Mononuclear cell (primary cell): ENCODE data around the gene RNF19B. TPM values are rescaled to one million over a fixed set of nuclear protein-coding genes. Genes with fewer than 3 reads are reported as not detected.
"Not testable (repeated sequence)": the region's sequence is repeated elsewhere in the genome, so short reads cannot be mapped to it uniquely, and the experiment has no call there.

Experiments used
- H3K27me3 ChIP-seq: 2 replicates; pipeline ENCODE4 v1.6.0; 2011; ENCODE audit warnings: low read length, control low read depth; ENCODE audit not compliant: insufficient read depth
- H3K4me1 ChIP-seq: 2 replicates; pipeline ENCODE4 v1.5.1; 2011; ENCODE audit warnings: mild to moderate bottlenecking, low read length, control low read depth; ENCODE audit not compliant: insufficient read depth
- H3K4me3 ChIP-seq: 2 replicates; pipeline ENCODE4 v1.5.1; 2011; ENCODE audit warnings: mild to moderate bottlenecking, low read length, moderate library complexity
- H3K9me3 ChIP-seq: 2 replicates; pipeline ENCODE4 v1.5.1; 2011; ENCODE audit warnings: low read depth, mild to moderate bottlenecking, control low read depth, low read length
- total RNA-seq: library from RNA; depleted of rRNA; stranded (reverse); fragments of >200 nt; gene quantifications from one replicate; pipeline ENCODE4 v1.2.3, GENCODE V29; 2012

The RNF19B gene
- total RNA-seq, 1 donor: 69.0 TPM

GRCh38 chr1:32915766-32916706 is 48.6 kb downstream of the RNF19B start:
- Histone ChIP-seq H3K4me3 (no peak overlapping the region), H3K4me1 (no peaks in the 10 kb centered on the region), H3K9me3 (no peaks in the 10 kb centered on the region), H3K27me3 (peaks cover 27% of the 10 kb centered on the region)

GRCh38 chr1:32910319-32910718 is 54.3 kb downstream of the RNF19B start:
- no peaks in the 10 kb centered on the region for H3K9me3 ChIP-seq
- H3K4me1 ChIP-seq: no peaks in the 10 kb centered on the region
- peaks cover 8% of the 10 kb centered on the region for H3K27me3 ChIP-seq
- H3K4me3 ChIP-seq: no peak overlapping the region

- Histone ChIP-seq H3K4me1 (no peaks in the 10 kb centered on the region), H3K27me3 (peaks cover 17% of the 10 kb centered on the region), H3K9me3 (no peaks in the 10 kb centered on the region), H3K4me3 (no peak overlapping the region)
Measured at GRCh38 chr1:32907435-32907834, 57.2 kb downstream of the RNF19B start.

GRCh38 chr1:32906654-32907053 is 58.0 kb downstream of the RNF19B start:
- Histone ChIP-seq H3K27me3 (peaks cover 23% of the 10 kb centered on the region), H3K4me1 (no peaks in the 10 kb centered on the region), H3K9me3 (no peaks in the 10 kb centered on the region), H3K4me3 (no peak overlapping the region)

- H3K9me3 ChIP-seq, H3K4me1 ChIP-seq, H3K4me3 ChIP-seq: not testable (repeated sequence)
- peaks cover 30% of the 10 kb centered on the region for H3K27me3 ChIP-seq
Measured at GRCh38 chr1:32905588-32905987, 59.0 kb downstream of the RNF19B start.

GRCh38 chr1:32904797-32905196 is 59.8 kb downstream of the RNF19B start:
- Histone ChIP-seq H3K4me3 (no peak overlapping the region), H3K4me1 (peaks cover 7% of the 10 kb centered on the region), H3K27me3 (peaks cover 36% of the 10 kb centered on the region), H3K9me3 (no peaks in the 10 kb centered on the region)

- Histone ChIP-seq H3K4me3 (no peak overlapping the region), H3K27me3 (peaks cover 41% of the 10 kb centered on the region), H3K4me1 (peaks cover 7% of the 10 kb centered on the region), H3K9me3 (no peaks in the 10 kb centered on the region)
Measured at GRCh38 chr1:32903991-32904785, 60.4 kb downstream of the RNF19B start.

- Histone ChIP-seq H3K9me3 (no peaks in the 10 kb centered on the region), H3K27me3 (peaks cover 36% of the 10 kb centered on the region), H3K4me1 (peaks cover 7% of the 10 kb centered on the region), H3K4me3 (no peak overlapping the region)
Measured at GRCh38 chr1:32902535-32902920, 62.1 kb downstream of the RNF19B start.

GRCh38 chr1:32901823-32902534 is 62.6 kb downstream of the RNF19B start:
- H3K4me3 ChIP-seq: no peak overlapping the region
- peaks cover 7% of the 10 kb centered on the region for H3K4me1 ChIP-seq
- H3K9me3 ChIP-seq: no peaks in the 10 kb centered on the region
- peaks cover 34% of the 10 kb centered on the region for H3K27me3 ChIP-seq

- peaks cover 7% of the 10 kb centered on the region for H3K4me1 ChIP-seq
- no peak within 1 kb of the TSS for H3K4me3 ChIP-seq
- H3K9me3 ChIP-seq: no peaks in the 10 kb centered on the region
- peaks cover 34% of the 10 kb centered on the region for H3K27me3 ChIP-seq
Measured at GRCh38 chr1:32900956-32901822, 63.4 kb downstream of the RNF19B start, which contains the start of gene TMEM54. TMEM54 (minus strand) TSS chr1:32901389; CDS start chr1:32901238, 151 bp downstream.

- Histone ChIP-seq H3K4me3 (no peak overlapping the region), H3K27me3 (peaks cover 34% of the 10 kb centered on the region), H3K9me3 (no peaks in the 10 kb centered on the region), H3K4me1 (peaks cover 7% of the 10 kb centered on the region)
Measured at GRCh38 chr1:32900371-32900955, 64.1 kb downstream of the RNF19B start.

GRCh38 chr1:32899586-32900296 is 64.9 kb downstream of the RNF19B start:
- Histone ChIP-seq H3K4me3 (no peak overlapping the region), H3K4me1 (peaks cover 7% of the 10 kb centered on the region), H3K9me3 (no peaks in the 10 kb centered on the region), H3K27me3 (peaks cover 33% of the 10 kb centered on the region)

- peaks cover 35% of the 10 kb centered on the region for H3K27me3 ChIP-seq
Measured at GRCh38 chr1:32898958-32899357, 65.7 kb downstream of the RNF19B start.

More at GRCh38 chr1:32898958-32899357, 65.7 kb downstream of the RNF19B start:
- Histone ChIP-seq H3K4me1 (peaks cover 7% of the 10 kb centered on the region), H3K9me3 (no peaks in the 10 kb centered on the region), H3K4me3 (no peak overlapping the region)
